Measurements from ENCODE around the gene ZFYVE1.

ZFYVE1 gene

GRCh38 chr14:72929316-72930080 is 97.4 kb downstream of the ZFYVE1 start:
- H3K4me3 ChIP-seq: no peak overlapping the region
- H3K4me1 ChIP-seq: peaks cover 0 to 11% (median 4%) of the 10 kb centered on the region in 4 donors
- H3K27ac ChIP-seq: no peak overlapping the region
- intact Hi-C loops (cut with DNase I; ENCODE audit: low total_unique reads): no loop called here
- H3K36me3 ChIP-seq: peaks cover 0 to 12% (median 0%) of the 10 kb centered on the region in 3 donors
- H3K9me3 ChIP-seq: no peaks in the 10 kb centered on the region
- DNase-seq: no peak
- no peaks in the 10 kb centered on the region for H3K27me3 ChIP-seq
- TF ChIP-seq CTCF (IDR thresholded peaks at IDR 0.05): no peak

- intact Hi-C loops (cut with DNase I; ENCODE audit: low total_unique reads): no loop called here
- Histone ChIP-seq H3K27ac (no peak overlapping the region), H3K9me3 (no peaks in the 10 kb centered on the region), H3K36me3 (peaks cover 0 to 12% (median 0%) of the 10 kb centered on the region in 3 donors), H3K4me3 (no peak overlapping the region), H3K27me3 (no peaks in the 10 kb centered on the region), H3K4me1 (peaks cover 0 to 11% (median 4%) of the 10 kb centered on the region in 4 donors)
- no peak for TF ChIP-seq CTCF (IDR thresholded peaks at IDR 0.05)
- peak in 1 of 2 donors; percentile 66 for DNase-seq
Measured at GRCh38 chr14:72928872-72929271, 98.0 kb downstream of the ZFYVE1 start.

- intact Hi-C loops (cut with DNase I; ENCODE audit: low total_unique reads): no loop called here
- Histone ChIP-seq H3K27ac (peak within 1 kb of the TSS; percentile 78 to 84), H3K27me3 (no peaks in the 10 kb centered on the region), H3K9me3 (no peaks in the 10 kb centered on the region), H3K4me1 (peaks cover 0 to 11% (median 4%) of the 10 kb centered on the region in 4 donors), H3K4me3 (peak within 1 kb of the TSS; percentile 66 to 86), H3K36me3 (peaks cover 0 to 12% (median 0%) of the 10 kb centered on the region in 3 donors)
- no peak for TF ChIP-seq CTCF (IDR thresholded peaks at IDR 0.05)
- DNase-seq: peak; percentile 98
Measured at GRCh38 chr14:72926292-72927028, 100.4 kb downstream of the ZFYVE1 start, which contains the start of gene DCAF4. TSS of gene DCAF4 (plus strand) at chr14:72926464. CDS start at chr14:72937979, 11,515 bp downstream.

GRCh38 chr14:72925815-72926291 is 101.1 kb downstream of the ZFYVE1 start:
- no peaks in the 10 kb centered on the region for H3K27me3 ChIP-seq
- peaks cover 0 to 11% (median 4%) of the 10 kb centered on the region in 4 donors for H3K4me1 ChIP-seq
- intact Hi-C loops (cut with DNase I; ENCODE audit: low total_unique reads): no loop called here
- TF ChIP-seq CTCF (IDR thresholded peaks at IDR 0.05): no peak
- DNase-seq: no peak
- H3K27ac ChIP-seq: peak overlapping the region; percentile 78 to 84
- H3K9me3 ChIP-seq: no peaks in the 10 kb centered on the region
- H3K36me3 ChIP-seq: peaks cover 0 to 12% (median 0%) of the 10 kb centered on the region in 3 donors
- peak overlapping the region; percentile 66 to 86 for H3K4me3 ChIP-seq

- peaks cover 0 to 12% (median 0%) of the 10 kb centered on the region in 3 donors for H3K36me3 ChIP-seq
- no peaks in the 10 kb centered on the region for H3K9me3 ChIP-seq
- H3K27ac ChIP-seq: peak overlapping the region; percentile 78 to 84
- peak in 1 of 2 donors; percentile 68 for DNase-seq
- no peaks in the 10 kb centered on the region for H3K27me3 ChIP-seq
- TF ChIP-seq CTCF (IDR thresholded peaks at IDR 0.05): no peak
- peaks cover 0 to 11% (median 4%) of the 10 kb centered on the region in 4 donors for H3K4me1 ChIP-seq
- intact Hi-C loops (cut with DNase I; ENCODE audit: low total_unique reads): no loop called here
- peak overlapping the region; percentile 66 to 86 for H3K4me3 ChIP-seq
Measured at GRCh38 chr14:72925171-72925759, 101.6 kb downstream of the ZFYVE1 start.

All from tibial artery (tissue), 4 donors.